IMR-90 (cell line): ENCODE results near the gene GABPB2. TPM values are rescaled to one million over a fixed set of nuclear protein-coding genes. Genes with fewer than 3 reads are reported as not detected.

Experiments used
- ATAC-seq: fragments of 200-7000 bp; cut with Tn5 transposase; 2 replicates; pipeline ENCODE4 v1.9.1; 2020; ENCODE audit warnings: low read depth, mild to moderate bottlenecking, moderate library complexity
- BruUV-seq: library from RNA; stranded (reverse); fragments of 400-500 nt; replicated peaks from 2 replicates; lab custom pipeline; 2021; lab: Mats Ljungman, UMichigan
- CTCF ChIA-PET: fragments of 300-600 bp; formaldehyde crosslinking; extraction: SDS; loops from one replicate; lab custom pipeline; 2021; ENCODE audit warnings: antibody characterized with exemption; lab: Yijun Ruan, JAX
- POLR2A ChIA-PET: fragments of 300-600 bp; sonication (Branson Sonifier 250); formaldehyde crosslinking; loops from one replicate; lab custom pipeline; 2022; ENCODE audit warnings: antibody characterized with exemption; ENCODE audit not compliant: unreplicated experiment; lab: Charles Lee
- DNase-seq: peaks from one replicate; pipeline ENCODE4 v3.0.0; 2013
- H2AFZ ChIP-seq: replicated peaks from 2 replicates; pipeline ENCODE3; 2013; ENCODE audit warnings: low read length, mild to moderate bottlenecking; ENCODE audit not compliant: poor library complexity
- H2AK5ac ChIP-seq: 2 replicates; pipeline ENCODE4 v1.6.1; 2013; ENCODE audit warnings: low read depth, low read length, inconsistent platforms
- H2AK9ac ChIP-seq: replicated peaks from 2 replicates; pipeline ENCODE3; 2013; ENCODE audit warnings: mild to moderate bottlenecking, low read depth, low read length, moderate library complexity; ENCODE audit not compliant: poor library complexity
- H2BK120ac ChIP-seq: 2 replicates; pipeline ENCODE4 v1.6.1; 2013; ENCODE audit warnings: low read depth, low read length, inconsistent platforms
- H2BK15ac ChIP-seq: 3 replicates; pipeline ENCODE4 v1.6.1; 2013; ENCODE audit warnings: low read depth, low read length, inconsistent platforms
- H2BK20ac ChIP-seq: 2 replicates; pipeline ENCODE4 v1.6.1; 2013; ENCODE audit warnings: low read depth, mild to moderate bottlenecking, inconsistent platforms, low read length, moderate library complexity
- H2BK5ac ChIP-seq: 2 replicates; pipeline ENCODE4 v1.6.1; 2013; ENCODE audit warnings: mild to moderate bottlenecking, low read depth, low read length, inconsistent platforms; ENCODE audit not compliant: poor library complexity, severe bottlenecking
- H3K14ac ChIP-seq: replicated peaks from 2 replicates; pipeline ENCODE4 v1.6.1; 2013; ENCODE audit warnings: low read depth, low read length, inconsistent platforms
- H3K18ac ChIP-seq: 2 replicates; pipeline ENCODE4 v1.6.1; 2013; ENCODE audit warnings: low read depth, low read length, control low read depth
- H3K23ac ChIP-seq: 2 replicates; pipeline ENCODE4 v1.6.1; 2013; ENCODE audit warnings: low read depth, low read length, inconsistent platforms
- H3K27ac ChIP-seq: 2 replicates; pipeline ENCODE4 v1.5.1; 2013; ENCODE audit warnings: mild to moderate bottlenecking, control low read depth, low read length; ENCODE audit not compliant: insufficient read depth
- H3K27me3 ChIP-seq: 2 replicates; pipeline ENCODE4 v1.6.1; 2013; ENCODE audit warnings: low read length; ENCODE audit not compliant: control insufficient read depth, insufficient read depth
- H3K36me3 ChIP-seq: 2 replicates; pipeline ENCODE4 v1.6.1; 2013; ENCODE audit warnings: low read length, mixed read lengths; ENCODE audit not compliant: control insufficient read depth, insufficient read depth
- H3K4ac ChIP-seq: 2 replicates; pipeline ENCODE4 v1.6.1; 2013; ENCODE audit warnings: low read depth, low read length, inconsistent platforms
- H3K4me1 ChIP-seq: 2 replicates; pipeline ENCODE4 v1.6.1; 2013; ENCODE audit warnings: low read length, mixed read lengths; ENCODE audit not compliant: control insufficient read depth, insufficient read depth
- H3K4me2 ChIP-seq: 2 replicates; pipeline ENCODE4 v1.6.1; 2013; ENCODE audit warnings: low read depth, mild to moderate bottlenecking, control low read depth, low read length, moderate library complexity
- H3K4me3 ChIP-seq: 2 replicates; pipeline ENCODE4 v1.5.1; 2013; ENCODE audit warnings: low read depth, mild to moderate bottlenecking, control low read depth, low read length, moderate library complexity; ENCODE audit not compliant: insufficient read depth
- H3K56ac ChIP-seq: 2 replicates; pipeline ENCODE4 v1.6.1; 2013; ENCODE audit warnings: low read length, inconsistent platforms; ENCODE audit not compliant: insufficient read depth; ENCODE audit errors: extremely low read depth
- H3K79me1 ChIP-seq, 2 experiments: 2 replicates each; pipeline ENCODE4 v1.6.1; 2013; ENCODE audit warnings: low read length in 2 of 2, inconsistent platforms in 1 of 2, low read depth in 1 of 2
- H3K9ac ChIP-seq: 2 replicates; pipeline ENCODE4 v1.6.1; 2013; ENCODE audit warnings: low read depth, low read length, control low read depth
- H3K9me1 ChIP-seq: 2 replicates; pipeline ENCODE4 v1.6.1; 2013; ENCODE audit warnings: low read length, inconsistent platforms; ENCODE audit not compliant: insufficient read depth
- H3K9me3 ChIP-seq: 2 replicates; pipeline ENCODE4 v1.6.1; 2013; ENCODE audit warnings: low read length; ENCODE audit not compliant: control insufficient read depth, insufficient read depth
- H4K20me1 ChIP-seq: 2 replicates; pipeline ENCODE4 v1.6.1; 2013; ENCODE audit warnings: low read length, inconsistent platforms; ENCODE audit not compliant: insufficient read depth
- H4K5ac ChIP-seq: 2 replicates; pipeline ENCODE4 v1.6.1; 2013; ENCODE audit warnings: mild to moderate bottlenecking, low read depth, low read length, control low read depth
- H4K8ac ChIP-seq, 2 experiments: 2 replicates each; pipeline ENCODE4 v1.6.1; 2013; ENCODE audit warnings: low read depth in 2 of 2, low read length in 2 of 2, control low read depth in 1 of 2, inconsistent platforms in 1 of 2
- H4K91ac ChIP-seq: 2 replicates; pipeline ENCODE4 v1.6.1; 2013; ENCODE audit warnings: low read depth, low read length, inconsistent platforms; ENCODE audit not compliant: insufficient read depth
- BHLHE40 ChIP-seq: fragments of 150-350 bp; IDR thresholded peaks from 2 replicates; pipeline ENCODE4 v1.6.1; 2016; ENCODE audit warnings: mild to moderate bottlenecking, low read depth, low read length
- MAFK ChIP-seq: IDR thresholded peaks from 2 replicates; pipeline ENCODE4 v1.6.1; 2012; ENCODE audit warnings: low read depth, low read length, improper control_type of control experiment
- POLR2A ChIP-seq: IDR thresholded peaks from 2 replicates; pipeline ENCODE4 v1.6.1; 2012; ENCODE audit warnings: mild to moderate bottlenecking, low read depth, low read length
- RAD21 ChIP-seq: IDR thresholded peaks from 2 replicates; pipeline ENCODE4 v1.6.1; 2012; ENCODE audit warnings: low read length, improper control_type of control experiment
- SMC3 ChIP-seq: fragments of 150-350 bp; IDR thresholded peaks from 2 replicates; pipeline ENCODE4 v1.6.1; 2016; ENCODE audit warnings: low read depth, mild to moderate bottlenecking, antibody characterized with exemption, low read length, moderate library complexity
- USF2 ChIP-seq: fragments of 150-350 bp; IDR thresholded peaks from 2 replicates; pipeline ENCODE4 v1.6.1; 2017; ENCODE audit warnings: mild to moderate bottlenecking, antibody characterized with exemption, low read length, low read depth
- WGBS, 2 experiments: methylation state at CpG; one replicate each; pipeline versions ENCODE4 v1.1.5 to v1.1.7; 2013; ENCODE audit warnings: missing lambda C conversion rate in 2 of 2; ENCODE audit not compliant: insufficient read length in 1 of 2; ENCODE audit errors: extremely low coverage in 2 of 2; 5-methylcytosine and 5-hydroxymethylcytosine counted together
- dilution Hi-C: fragments of 300-500 bp; cut with HindIII; formaldehyde crosslinking; loops from one replicate; pipeline ENCODE4 v1.14.3; 2018; ENCODE audit warnings: low sequenced_read_pairs; ENCODE audit not compliant: unreplicated experiment
- in situ Hi-C: fragments of 300-500 bp; cut with MboI; formaldehyde crosslinking; loops from 3 replicates; pipeline ENCODE4 v1.14.3; 2019; ENCODE audit warnings: low sequenced_read_pairs, inconsistent platforms, mixed read lengths
- intact Hi-C: fragments of 100-400 bp; cut with micrococcal nuclease; formaldehyde crosslinking; loops from 2 replicates; pipeline ENCODE4 v1.10.0; 2022
- polyA plus RNA-seq, 3 experiments: library from polyadenylated mRNA; depleted of rRNA; stranded (reverse); fragments of >200 nt; gene quantifications; 2 replicates each; pipeline ENCODE4 v1.2.3, GENCODE V29; 2012; ENCODE audit warnings: low replicate concordance in 1 of 3
- total RNA-seq: library from RNA; depleted of rRNA; stranded (reverse); fragments of >200 nt; gene quantifications from 2 replicates; pipeline ENCODE4 v1.2.3, GENCODE V29; 2012
- TF ChIP-seq, protein P1 (sequence below): fragments of 150-350 bp; IDR thresholded peaks from 2 replicates; pipeline ENCODE4 v1.6.1; 2016; ENCODE audit warnings: low read depth, mild to moderate bottlenecking, low read length, moderate library complexity, borderline replicate concordance

The GABPB2 gene
- total and polyA plus RNA-seq, 2 of the 4 experiments (the other 2 are of a cell fraction), result 7.5 to 12.9 TPM

DNA sequence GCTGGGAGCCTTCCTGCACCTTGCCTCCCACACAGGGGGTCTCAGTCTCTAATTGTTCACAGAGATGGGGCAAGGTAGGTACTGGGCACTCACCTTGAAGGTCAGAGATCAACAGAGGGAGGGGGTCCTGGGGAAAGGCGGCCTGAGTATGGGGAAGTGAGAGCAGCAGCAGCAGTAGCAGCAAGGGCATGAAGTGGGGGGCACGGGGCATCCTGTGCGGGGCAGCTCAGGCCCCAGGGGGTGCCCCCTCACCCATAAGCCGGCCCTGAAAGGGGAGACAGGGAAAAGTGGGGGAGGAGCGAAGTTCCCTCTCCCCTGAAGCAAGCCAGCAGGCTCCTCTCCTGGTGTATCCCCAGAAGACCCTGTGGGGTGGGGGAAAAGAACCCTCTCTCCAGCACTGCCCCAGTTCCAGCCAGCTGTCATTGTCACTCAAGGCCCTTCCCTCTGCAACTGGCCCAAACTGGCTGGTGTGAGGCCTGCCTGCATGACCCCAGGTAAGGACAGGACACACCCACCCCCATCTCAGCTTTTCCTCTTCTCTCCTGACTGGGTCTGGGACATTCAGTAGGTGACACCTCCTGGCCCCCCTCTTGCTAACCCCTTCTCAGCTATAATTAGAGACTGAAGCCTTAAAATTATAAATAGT is 72.0 kb downstream of the GABPB2 start:
- CTCF ChIA-PET, result no interaction called here
- no peak overlapping the region for H2AK5ac ChIP-seq
- H2BK15ac ChIP-seq, result no peak overlapping the region
- H3K9me1 ChIP-seq, result peaks cover 4% of the 10 kb centered on the region; the same call in 1 of the 2 replicates
- no peak overlapping the region for H2AK9ac ChIP-seq
- peaks cover 4% of the 10 kb centered on the region; the same call in 1 of the 2 replicates for H3K36me3 ChIP-seq
- peaks cover 5% of the 10 kb centered on the region for H3K4me1 ChIP-seq
- no peak overlapping the region for H2BK20ac ChIP-seq
- H2BK120ac ChIP-seq, result no peak overlapping the region
- H3K4me2 ChIP-seq, result no peak overlapping the region
- H3K4ac ChIP-seq, result no peak overlapping the region
- no peak overlapping the region for H3K23ac ChIP-seq
- intact Hi-C loops, result no loop called here
- H3K56ac ChIP-seq, result no peak overlapping the region
- H3K27me3 ChIP-seq, result peaks cover 2% of the 10 kb centered on the region; the same call in 1 of the 2 replicates
- POLR2A ChIA-PET, result no interaction called here
- no peak for DNase-seq
- H4K5ac ChIP-seq, result no peak overlapping the region
- TF ChIP-seq RAD21 (no peak), USF2 (no peak), SMC3 (no peak), MAFK (no peak), POLR2A (no peak), BHLHE40 (no peak)
- TF ChIP-seq, protein P1, sequence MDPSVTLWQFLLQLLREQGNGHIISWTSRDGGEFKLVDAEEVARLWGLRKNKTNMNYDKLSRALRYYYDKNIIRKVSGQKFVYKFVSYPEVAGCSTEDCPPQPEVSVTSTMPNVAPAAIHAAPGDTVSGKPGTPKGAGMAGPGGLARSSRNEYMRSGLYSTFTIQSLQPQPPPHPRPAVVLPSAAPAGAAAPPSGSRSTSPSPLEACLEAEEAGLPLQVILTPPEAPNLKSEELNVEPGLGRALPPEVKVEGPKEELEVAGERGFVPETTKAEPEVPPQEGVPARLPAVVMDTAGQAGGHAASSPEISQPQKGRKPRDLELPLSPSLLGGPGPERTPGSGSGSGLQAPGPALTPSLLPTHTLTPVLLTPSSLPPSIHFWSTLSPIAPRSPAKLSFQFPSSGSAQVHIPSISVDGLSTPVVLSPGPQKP, result no peak
- H2BK5ac ChIP-seq, result no peak overlapping the region
- no peak overlapping the region for H2AFZ ChIP-seq
- H3K79me1 ChIP-seq, result peaks cover 0 to 6% of the 10 kb centered on the region in 2 experiments; a peak in 1 of 4 replicates
- H4K20me1 ChIP-seq, result peaks cover 5% of the 10 kb centered on the region; the same call in 1 of the 2 replicates
- BruUV-seq, result no TSS peak
- H3K14ac ChIP-seq, result no peak overlapping the region
- dilution Hi-C loops, result no loop called here
- H3K27ac ChIP-seq, result no peak overlapping the region
- no peak overlapping the region for H4K8ac ChIP-seq
- H3K4me3 ChIP-seq, result no peak overlapping the region
- no CpG with 5 or more reads among the region's 5 CpGs for WGBS, 2 experiments
- H3K9ac ChIP-seq, result no peak overlapping the region
- H3K9me3 ChIP-seq, result no peaks in the 10 kb centered on the region
- no peak overlapping the region for H4K91ac ChIP-seq
- no peak for ATAC-seq
- in situ Hi-C loops, result no loop called here
- no peak overlapping the region for H3K18ac ChIP-seq
